Measurements from ENCODE around the gene DHX36. TPM values are rescaled to one million over a fixed set of nuclear protein-coding genes. Genes with fewer than 3 reads are reported as not detected.

The DHX36 gene
- polyA plus RNA-seq (ENCODE audit: insufficient read length in 4 of 4): 10 to 100 TPM; 67.7 to 88.6 (median 75.4) TPM

GRCh38 chr3:154323891-154324738 is at the start of gene DHX36:
TSS of gene DHX36 (minus strand) at chr3:154324487. CDS start at chr3:154324416, 71 bp downstream.
- peak; percentile 85 to 88 (median 86) for DNase-seq (ENCODE audit: low read depth in 4 of 4, low spot score in 3 of 4)

GRCh38 chr3:154367221-154367620 is 42.9 kb upstream of the DHX36 start:
- DNase-seq (ENCODE audit: low read depth in 4 of 4, low spot score in 3 of 4): no peak

- no peak for DNase-seq (ENCODE audit: low read depth in 4 of 4, low spot score in 3 of 4)
Observed at GRCh38 chr3:154364849-154365248, 40.6 kb upstream of the DHX36 start.

GRCh38 chr3:154361099-154361498 is 36.8 kb upstream of the DHX36 start:
- no peak for DNase-seq (ENCODE audit: low read depth in 4 of 4, low spot score in 3 of 4)

- no peak for DNase-seq (ENCODE audit: low read depth in 4 of 4, low spot score in 3 of 4)
Observed at GRCh38 chr3:154356009-154356408, 31.7 kb upstream of the DHX36 start.

- DNase-seq (ENCODE audit: low read depth in 4 of 4, low spot score in 3 of 4): no peak
Observed at GRCh38 chr3:154349223-154349622, 24.9 kb upstream of the DHX36 start.

- no peak for DNase-seq (ENCODE audit: low read depth in 4 of 4, low spot score in 3 of 4)
Observed at GRCh38 chr3:154345422-154346122, 21.3 kb upstream of the DHX36 start.

- no peak for DNase-seq (ENCODE audit: low read depth in 4 of 4, low spot score in 3 of 4)
Observed at GRCh38 chr3:154338570-154338969, 14.3 kb upstream of the DHX36 start.

- DNase-seq (ENCODE audit: low read depth in 4 of 4, low spot score in 3 of 4): no peak
Observed at GRCh38 chr3:154338008-154338407, 13.7 kb upstream of the DHX36 start.

- peak in 1 of 4 donors; percentile 12 for DNase-seq (ENCODE audit: low read depth in 4 of 4, low spot score in 3 of 4)
Observed at GRCh38 chr3:154334973-154335420, 10.7 kb upstream of the DHX36 start.

- no peak for DNase-seq (ENCODE audit: low read depth in 4 of 4, low spot score in 3 of 4)
Observed at GRCh38 chr3:154327871-154328270, 3.6 kb upstream of the DHX36 start.

- DNase-seq (ENCODE audit: low read depth in 4 of 4, low spot score in 3 of 4): peak in 2 of 4 donors; percentile 1 to 31
Observed at GRCh38 chr3:154324919-154325318, 632 bp upstream of the DHX36 start.

GRCh38 chr3:154316974-154317767 is 7.1 kb downstream of the DHX36 start:
- DNase-seq (ENCODE audit: low read depth in 4 of 4, low spot score in 3 of 4): no peak

- no peak for DNase-seq (ENCODE audit: low read depth in 4 of 4, low spot score in 3 of 4)
Observed at GRCh38 chr3:154314152-154314551, 10.1 kb downstream of the DHX36 start.

GRCh38 chr3:154310840-154311239 is 13.4 kb downstream of the DHX36 start:
- no peak for DNase-seq (ENCODE audit: low read depth in 4 of 4, low spot score in 3 of 4)

GRCh38 chr3:154307363-154307762 is 16.9 kb downstream of the DHX36 start:
- no peak for DNase-seq (ENCODE audit: low read depth in 4 of 4, low spot score in 3 of 4)

GRCh38 chr3:154304936-154305335 is 19.4 kb downstream of the DHX36 start:
- DNase-seq (ENCODE audit: low read depth in 4 of 4, low spot score in 3 of 4): no peak

GRCh38 chr3:154304116-154304786 is 20.0 kb downstream of the DHX36 start:
- no peak for DNase-seq (ENCODE audit: low read depth in 4 of 4, low spot score in 3 of 4)

- no peak for DNase-seq (ENCODE audit: low read depth in 4 of 4, low spot score in 3 of 4)
Observed at GRCh38 chr3:154301561-154301960, 22.7 kb downstream of the DHX36 start.

- no peak for DNase-seq (ENCODE audit: low read depth in 4 of 4, low spot score in 3 of 4)
Observed at GRCh38 chr3:154294016-154294415, 30.3 kb downstream of the DHX36 start.

All from right renal pelvis (tissue), 4 donors.